ENCODE measurements around the gene STRA8.

STRA8 gene

GRCh38 chr7:135260930-135261721, 27.5 kb downstream of the STRA8 start:
- H3K27me3 Mint-ChIP-seq (ENCODE audit: low read depth), result no peaks in the 10 kb centered on the region
- H3K27ac Mint-ChIP-seq, result no peak overlapping the region
- no peak overlapping the region for H3K4me3 Mint-ChIP-seq
- H3K36me3 Mint-ChIP-seq (ENCODE audit: low read depth), result no peaks in the 10 kb centered on the region
- H3K9me3 Mint-ChIP-seq, result peaks cover 11% of the 10 kb centered on the region
- no peaks in the 10 kb centered on the region for H3K4me1 Mint-ChIP-seq (ENCODE audit: low read depth)

- Mint-ChIP-seq H3K36me3 (ENCODE audit: low read depth) (no peaks in the 10 kb centered on the region), H3K27ac (no peak overlapping the region), H3K27me3 (ENCODE audit: low read depth) (no peaks in the 10 kb centered on the region)
These were observed 29.1 kb downstream of the STRA8 start for GRCh38 chr7:135262623-135263320.

DNA sequence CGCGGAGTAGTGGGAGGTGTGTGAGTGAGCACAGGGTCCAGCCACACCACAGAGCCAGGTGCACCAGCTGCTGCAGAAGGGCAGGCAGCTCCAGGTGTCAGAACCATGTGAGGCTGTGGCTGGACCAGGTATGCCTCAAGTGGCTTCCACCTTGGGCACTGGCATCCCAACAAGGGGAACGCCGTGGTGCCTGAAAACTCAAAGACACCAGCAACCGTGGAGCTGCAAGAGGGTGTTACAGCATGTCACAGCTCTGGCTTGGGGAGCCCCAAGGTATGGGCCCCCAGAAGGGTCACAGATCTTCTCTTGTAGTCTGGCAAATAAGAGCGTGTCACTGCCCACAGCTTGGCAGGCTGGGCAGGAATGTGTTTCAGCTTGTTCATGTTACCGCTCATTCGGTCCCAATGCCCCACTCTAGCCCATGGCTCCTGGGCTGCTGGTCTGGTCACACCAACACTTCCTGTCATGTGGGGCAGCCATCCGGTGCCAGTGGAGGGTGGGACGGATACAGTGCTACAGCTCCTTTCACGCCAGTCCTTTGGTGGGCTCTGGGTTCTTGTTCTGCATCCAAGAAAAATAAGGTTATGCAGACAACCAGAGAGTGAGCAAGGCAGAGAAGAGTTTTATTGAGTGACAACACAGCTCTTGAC, 29.8 kb downstream of the STRA8 start:
- Mint-ChIP-seq H3K4me1 (ENCODE audit: low read depth) (no peaks in the 10 kb centered on the region), H3K36me3 (ENCODE audit: low read depth) (no peaks in the 10 kb centered on the region), H3K27ac (no peak overlapping the region), H3K4me3 (no peak overlapping the region), H3K27me3 (ENCODE audit: low read depth) (no peaks in the 10 kb centered on the region), H3K9me3 (peaks cover 11% of the 10 kb centered on the region)

More at GRCh38 chr7:135262623-135263320, 29.1 kb downstream of the STRA8 start:
- no peak overlapping the region for H3K4me3 Mint-ChIP-seq
- H3K4me1 Mint-ChIP-seq (ENCODE audit: low read depth), result no peaks in the 10 kb centered on the region
- peaks cover 11% of the 10 kb centered on the region for H3K9me3 Mint-ChIP-seq

GRCh38 chr7:135265637-135266036, 32.0 kb downstream of the STRA8 start:
- Mint-ChIP-seq H3K27me3 (ENCODE audit: low read depth) (no peaks in the 10 kb centered on the region), H3K4me1 (ENCODE audit: low read depth) (no peaks in the 10 kb centered on the region), H3K9me3 (peaks cover 11% of the 10 kb centered on the region), H3K4me3 (no peak overlapping the region), H3K36me3 (ENCODE audit: low read depth) (no peaks in the 10 kb centered on the region), H3K27ac (no peak overlapping the region)

- Mint-ChIP-seq H3K27ac (no peak overlapping the region), H3K9me3 (peaks cover 5% of the 10 kb centered on the region), H3K36me3 (ENCODE audit: low read depth) (no peaks in the 10 kb centered on the region), H3K4me3 (no peak overlapping the region), H3K27me3 (ENCODE audit: low read depth) (peaks cover 7% of the 10 kb centered on the region), H3K4me1 (ENCODE audit: low read depth) (peaks cover 2% of the 10 kb centered on the region)
These were observed 36.3 kb downstream of the STRA8 start for GRCh38 chr7:135269921-135270320.

GRCh38 chr7:135270577-135271254, 37.1 kb downstream of the STRA8 start:
- Mint-ChIP-seq H3K27ac (no peak overlapping the region), H3K9me3 (peaks cover 2% of the 10 kb centered on the region), H3K27me3 (ENCODE audit: low read depth) (peaks cover 7% of the 10 kb centered on the region), H3K36me3 (ENCODE audit: low read depth) (no peaks in the 10 kb centered on the region), H3K4me3 (no peak overlapping the region), H3K4me1 (ENCODE audit: low read depth) (peaks cover 2% of the 10 kb centered on the region)

- Mint-ChIP-seq H3K27ac (no peak overlapping the region), H3K36me3 (ENCODE audit: low read depth) (no peaks in the 10 kb centered on the region), H3K4me3 (no peak overlapping the region), H3K4me1 (ENCODE audit: low read depth) (peaks cover 2% of the 10 kb centered on the region), H3K27me3 (ENCODE audit: low read depth) (peaks cover 7% of the 10 kb centered on the region), H3K9me3 (no peaks in the 10 kb centered on the region)
These were observed 37.6 kb downstream of the STRA8 start for GRCh38 chr7:135271255-135271615.

GRCh38 chr7:135272303-135272702, 38.7 kb downstream of the STRA8 start:
- Mint-ChIP-seq H3K27ac (no peak overlapping the region), H3K4me3 (no peak overlapping the region), H3K27me3 (ENCODE audit: low read depth) (peaks cover 7% of the 10 kb centered on the region), H3K4me1 (ENCODE audit: low read depth) (peaks cover 2% of the 10 kb centered on the region), H3K36me3 (ENCODE audit: low read depth) (no peaks in the 10 kb centered on the region), H3K9me3 (no peaks in the 10 kb centered on the region)

- no peaks in the 10 kb centered on the region for H3K9me3 Mint-ChIP-seq
- no peak overlapping the region for H3K4me3 Mint-ChIP-seq
- H3K4me1 Mint-ChIP-seq (ENCODE audit: low read depth), result peaks cover 2% of the 10 kb centered on the region
- peaks cover 7% of the 10 kb centered on the region for H3K27me3 Mint-ChIP-seq (ENCODE audit: low read depth)
- H3K27ac Mint-ChIP-seq, result no peak overlapping the region
- H3K36me3 Mint-ChIP-seq (ENCODE audit: low read depth), result no peaks in the 10 kb centered on the region
These were observed 39.9 kb downstream of the STRA8 start for GRCh38 chr7:135273581-135273980.

- Mint-ChIP-seq H3K4me3 (no peak overlapping the region), H3K36me3 (ENCODE audit: low read depth) (no peaks in the 10 kb centered on the region), H3K9me3 (no peaks in the 10 kb centered on the region), H3K27me3 (ENCODE audit: low read depth) (peaks cover 13% of the 10 kb centered on the region), H3K4me1 (ENCODE audit: low read depth) (peaks cover 2% of the 10 kb centered on the region), H3K27ac (no peak overlapping the region)
These were observed 41.0 kb downstream of the STRA8 start for GRCh38 chr7:135274495-135275268.

DNA sequence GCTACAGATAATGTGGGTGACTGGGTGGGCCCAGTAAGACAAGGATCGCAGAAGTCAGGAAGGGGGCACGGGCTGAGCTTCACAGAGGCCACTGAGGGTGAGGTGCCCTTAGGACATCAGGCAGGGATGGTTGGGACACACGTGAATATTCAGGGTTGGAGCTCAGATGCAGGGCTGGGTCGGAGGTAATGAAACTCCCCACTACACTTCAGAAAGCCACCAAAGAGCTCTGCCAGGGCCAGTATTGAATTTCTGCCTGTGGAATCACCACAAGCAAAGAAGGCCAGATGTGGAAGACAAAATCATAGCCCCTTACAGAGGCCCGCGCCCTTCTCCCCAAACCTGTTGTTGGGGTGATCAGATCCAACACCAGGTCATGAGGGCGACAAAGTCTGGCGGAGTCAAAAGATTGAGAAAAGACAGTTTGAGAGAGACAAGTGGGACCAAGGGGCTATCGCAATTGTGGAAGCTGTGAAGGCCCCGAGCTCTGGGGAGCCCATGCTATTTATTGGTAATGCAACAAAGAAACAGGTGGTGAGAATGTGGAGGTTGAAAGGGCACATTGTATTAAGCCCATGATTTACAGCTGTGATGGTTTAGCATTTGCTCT, 42.4 kb downstream of the STRA8 start:
- H3K4me3 Mint-ChIP-seq, result no peak overlapping the region
- peaks cover 2% of the 10 kb centered on the region for H3K4me1 Mint-ChIP-seq (ENCODE audit: low read depth)
- H3K27me3 Mint-ChIP-seq (ENCODE audit: low read depth), result peaks cover 17% of the 10 kb centered on the region
- H3K36me3 Mint-ChIP-seq (ENCODE audit: low read depth), result no peaks in the 10 kb centered on the region
- no peaks in the 10 kb centered on the region for H3K9me3 Mint-ChIP-seq
- no peak overlapping the region for H3K27ac Mint-ChIP-seq

- no peak overlapping the region for H3K4me3 Mint-ChIP-seq
- peaks cover 7% of the 10 kb centered on the region for H3K4me1 Mint-ChIP-seq (ENCODE audit: low read depth)
- H3K27me3 Mint-ChIP-seq (ENCODE audit: low read depth), result peaks cover 21% of the 10 kb centered on the region
- no peaks in the 10 kb centered on the region for H3K9me3 Mint-ChIP-seq
- H3K36me3 Mint-ChIP-seq (ENCODE audit: low read depth), result no peaks in the 10 kb centered on the region
- no peak overlapping the region for H3K27ac Mint-ChIP-seq
These were observed 43.5 kb downstream of the STRA8 start for GRCh38 chr7:135277161-135277560.

- H3K4me1 Mint-ChIP-seq (ENCODE audit: low read depth), result peaks cover 12% of the 10 kb centered on the region
These were observed 47.8 kb downstream of the STRA8 start for GRCh38 chr7:135281363-135281949.

More at GRCh38 chr7:135281363-135281949, 47.8 kb downstream of the STRA8 start:
- Mint-ChIP-seq H3K4me3 (no peak overlapping the region), H3K36me3 (ENCODE audit: low read depth) (no peaks in the 10 kb centered on the region), H3K9me3 (no peaks in the 10 kb centered on the region), H3K27ac (no peak overlapping the region), H3K27me3 (ENCODE audit: low read depth) (peaks cover 18% of the 10 kb centered on the region)
